Measurements from ENCODE around the gene NRP1. TPM values are rescaled to one million over a fixed set of nuclear protein-coding genes. Genes with fewer than 3 reads are reported as not detected.

Gene NRP1
- total and polyA plus RNA-seq, 2 donors (not counting 3 experiments of a cell fraction or from before 2014, with no cell fraction given): 122 to 306 TPM

DNA sequence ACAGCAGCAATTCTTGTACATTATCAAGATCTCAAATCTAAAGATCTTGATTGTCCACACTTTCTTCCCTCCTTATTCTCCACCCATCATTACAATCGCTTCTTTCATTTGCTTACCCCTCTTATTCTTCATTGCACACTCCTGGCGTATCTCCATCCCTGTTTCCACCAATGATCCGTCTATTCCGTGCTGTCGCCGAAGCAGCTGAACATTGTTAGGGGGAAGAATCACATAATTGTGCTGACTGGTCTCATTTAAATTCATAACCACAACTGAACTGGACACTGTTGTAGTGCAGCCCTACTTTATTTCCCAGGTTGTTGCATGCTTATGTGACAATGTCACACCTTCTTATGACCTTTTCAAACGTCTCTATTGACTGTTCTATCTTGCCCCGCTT lies 18.9 kb upstream of the NRP1 start:
- Histone ChIP-seq H3K9me1 (replicated peaks; ENCODE audit: control insufficient read depth, extremely low read depth, insufficient read depth, low read length) (no peaks in the 10 kb centered on the region), H3K9ac (replicated peaks; ENCODE audit: extremely low read depth, insufficient read depth, low read length) (no peak overlapping the region), H3K36me3 (ENCODE audit: control insufficient read depth in 2 of 2, extremely low read depth in 1 of 2, insufficient read depth in 2 of 2, low read length in 2 of 2) (no peaks in the 10 kb centered on the region), H3K4me2 (ENCODE audit: insufficient read depth, low read length) (no peak overlapping the region), H3K4me3 (replicated peaks in 1 of 3; ENCODE audit: insufficient read depth in 1 of 3, low read depth in 1 of 3, low read length in 3 of 3) (no peak overlapping the region), H3K27ac (ENCODE audit: insufficient read depth, low read depth, low read length) (no peak overlapping the region), H4K20me1 (replicated peaks; ENCODE audit: control insufficient read depth, extremely low read depth, insufficient read depth, low read length) (no peaks in the 10 kb centered on the region), H2AFZ (ENCODE audit: low read depth, low read length) (no peak overlapping the region), H3K27me3 (ENCODE audit: control insufficient read depth in 2 of 2, insufficient read depth in 2 of 2, low read length in 2 of 2) (no peaks in the 10 kb centered on the region), H3K4me1 (ENCODE audit: control insufficient read depth, extremely low read depth, insufficient read depth, low read length) (peaks cover 3% of the 10 kb centered on the region), H3K79me2 (ENCODE audit: control insufficient read depth, insufficient read depth, low read length) (no peaks in the 10 kb centered on the region), H3K9me3 (replicated peaks; ENCODE audit: control insufficient read depth, insufficient read depth, low read length) (no peaks in the 10 kb centered on the region)
- intact Hi-C loops (cut with micrococcal nuclease) (no loop called here), dilution Hi-C loops (cut with MboI; ENCODE audit: extremely low pct_ligation_motif_present, low sequenced_read_pairs) (no loop called here)
- no peak for DNase-seq (ENCODE audit: low read depth, low spot score)
- ChIA-PET CTCF (no interaction called here), POLR2A (no interaction called here)
- BruUV-seq (replicated peaks): no TSS peak
- FAIRE-seq: no peak
- TF ChIP-seq EZH2 (IDR thresholded peaks at IDR 0.05; ENCODE audit: borderline replicate concordance, low read depth, low read length, severe bottlenecking) (no peak), JUN (IDR thresholded peaks at IDR 0.05; ENCODE audit: borderline replicate concordance, insufficient read depth, insufficient read length, low read depth) (no peak), POLR2AphosphoS5 (IDR thresholded peaks at IDR 0.05; ENCODE audit: insufficient read depth, low read depth, low read length) (no peak), GATA2 (IDR thresholded peaks at IDR 0.05; ENCODE audit: insufficient read depth, insufficient read length, low read depth, low read length) (no peak), FOS (IDR thresholded peaks at IDR 0.05; ENCODE audit: borderline replicate concordance, insufficient read depth, low read length) (no peak), POLR2A (IDR thresholded peaks at IDR 0.05; ENCODE audit: low read depth, low read length) (no peak)
- TF ChIP-seq, protein P1, sequence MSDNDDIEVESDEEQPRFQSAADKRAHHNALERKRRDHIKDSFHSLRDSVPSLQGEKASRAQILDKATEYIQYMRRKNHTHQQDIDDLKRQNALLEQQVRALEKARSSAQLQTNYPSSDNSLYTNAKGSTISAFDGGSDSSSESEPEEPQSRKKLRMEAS (IDR thresholded peaks at IDR 0.05; ENCODE audit: insufficient read depth, insufficient read length): no peak
- TF ChIP-seq, protein P2, sequence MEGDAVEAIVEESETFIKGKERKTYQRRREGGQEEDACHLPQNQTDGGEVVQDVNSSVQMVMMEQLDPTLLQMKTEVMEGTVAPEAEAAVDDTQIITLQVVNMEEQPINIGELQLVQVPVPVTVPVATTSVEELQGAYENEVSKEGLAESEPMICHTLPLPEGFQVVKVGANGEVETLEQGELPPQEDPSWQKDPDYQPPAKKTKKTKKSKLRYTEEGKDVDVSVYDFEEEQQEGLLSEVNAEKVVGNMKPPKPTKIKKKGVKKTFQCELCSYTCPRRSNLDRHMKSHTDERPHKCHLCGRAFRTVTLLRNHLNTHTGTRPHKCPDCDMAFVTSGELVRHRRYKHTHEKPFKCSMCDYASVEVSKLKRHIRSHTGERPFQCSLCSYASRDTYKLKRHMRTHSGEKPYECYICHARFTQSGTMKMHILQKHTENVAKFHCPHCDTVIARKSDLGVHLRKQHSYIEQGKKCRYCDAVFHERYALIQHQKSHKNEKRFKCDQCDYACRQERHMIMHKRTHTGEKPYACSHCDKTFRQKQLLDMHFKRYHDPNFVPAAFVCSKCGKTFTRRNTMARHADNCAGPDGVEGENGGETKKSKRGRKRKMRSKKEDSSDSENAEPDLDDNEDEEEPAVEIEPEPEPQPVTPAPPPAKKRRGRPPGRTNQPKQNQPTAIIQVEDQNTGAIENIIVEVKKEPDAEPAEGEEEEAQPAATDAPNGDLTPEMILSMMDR (IDR thresholded peaks at IDR 0.05; ENCODE audit: extremely low read depth in 1 of 2, insufficient read depth in 1 of 2, low read depth in 1 of 2, low read length in 2 of 2): no peak

All from endothelial cell of umbilical vein (primary cell).